ENCODE results near the gene PEDS1. TPM values are rescaled to one million over a fixed set of nuclear protein-coding genes. Genes with fewer than 3 reads are reported as not detected.

The PEDS1 gene
- total and polyA plus RNA-seq, 2 of the 13 experiments (the other 11 are each of a cell fraction or from before 2014, with no cell fraction given): 30.5 to 93.9 TPM

- H4K20me1 ChIP-seq (ENCODE audit: insufficient read depth, low read length): peaks cover 3% of the 10 kb centered on the region; the same call in 1 of the 2 replicates
- in situ Hi-C loops (cut with HindIII; ENCODE audit: extremely low pct_ligation_motif_present, low pct_unique_long_range_greater_than_20kb): no loop called here
- peaks cover 23% of the 10 kb centered on the region for H3K79me2 ChIP-seq (ENCODE audit: insufficient read depth, low read length)
- ChIA-PET POLR2A (interaction anchor here (1.9 kb wide), 1 partner anchor 11 kb away, joined by 6 read pairs; no protein-coding TSS in a partner anchor), CTCF (ENCODE audit: low intra/inter-chr PET ratio, low total read pairs) (no interaction called here)
- FAIRE-seq: no peak
- no peak for DNase-seq (ENCODE audit: low spot score)
- no peak for ATAC-seq
- peaks cover 30 to 53% of the 10 kb centered on the region in 2 experiments for H3K36me3 ChIP-seq (replicated peaks in 1 of 2; ENCODE audit: control insufficient read depth in 1 of 2, insufficient read depth in 2 of 2, low read length in 2 of 2)
- no peak overlapping the region for H3K4me2 ChIP-seq (ENCODE audit: low read depth, low read length)
- H3K9me3 ChIP-seq (ENCODE audit: low read length): no peaks in the 10 kb centered on the region
- H3K4me1 ChIP-seq (ENCODE audit: insufficient read depth, low read length): peaks cover 58% of the 10 kb centered on the region
- no peak overlapping the region for H3K9ac ChIP-seq (ENCODE audit: insufficient read depth, low read depth, low read length)
- 93% methylated on average over 6 of the region's 6 CpGs for WGBS (ENCODE audit: low lambda C conversion rate)
- H3K27me3 ChIP-seq (ENCODE audit: control insufficient read depth in 1 of 2, insufficient read depth in 2 of 2, low read length in 2 of 2): no peaks in the 10 kb centered on the region
- BruUV-seq (replicated peaks): no TSS peak
- no peak for TF ChIP-seq CEBPB (IDR thresholded peaks at IDR 0.05; ENCODE audit: borderline replicate concordance, low read depth, low read length)
- TF ChIP-seq SP1 (IDR thresholded peaks at IDR 0.05): no peak
- TF ChIP-seq SP1 (CRISPR knock-in tag; IDR thresholded peaks at IDR 0.05): no peak
- TF ChIP-seq CHD4 (IDR thresholded peaks at IDR 0.05; ENCODE audit: borderline replicate concordance, low read length): no peak
- no peak for TF ChIP-seq MAZ (IDR thresholded peaks at IDR 0.05; ENCODE audit: borderline replicate concordance, low read depth, low read length)
- no peak for TF ChIP-seq MAZ (CRISPR knock-in tag; IDR thresholded peaks at IDR 0.05; ENCODE audit: low read depth)
- 0 out of 2 replicates have a peak, but pooled peaks have one; percentile 42 for TF ChIP-seq RXRA (CRISPR knock-in tag; IDR thresholded peaks at IDR 0.05)
- TF ChIP-seq BORCS8-MEF2B (CRISPR knock-in tag; IDR thresholded peaks at IDR 0.05): no peak
- no peak for TF ChIP-seq KLF11 (CRISPR knock-in tag; IDR thresholded peaks at IDR 0.05)
- no peak for TF ChIP-seq ZNF274 (CRISPR knock-in tag; IDR thresholded peaks at IDR 0.05)
- TF ChIP-seq ZNF773 (CRISPR knock-in tag; IDR thresholded peaks at IDR 0.05; ENCODE audit: borderline replicate concordance): no peak
- TF ChIP-seq ZMYM3 (CRISPR knock-in tag; IDR thresholded peaks at IDR 0.05): 0 out of 2 replicates have a peak, but pooled peaks have one; percentile 14
- H2AFZ ChIP-seq (ENCODE audit: low read length): no peak overlapping the region
- no peak overlapping the region for H3K27ac ChIP-seq (ENCODE audit: extremely low read length, insufficient read depth, low read length)
- intact Hi-C loops (cut with micrococcal nuclease; ENCODE audit: unreplicated experiment): no loop called here
- H3K4me3 ChIP-seq (replicated peaks in 1 of 3; ENCODE audit: insufficient read depth in 1 of 3, low read depth in 2 of 3, low read length in 3 of 3): no peak overlapping the region
Observed at GRCh38 chr20:50142812-50143211, 10.7 kb downstream of the PEDS1 start.

Data from HepG2 (cell line).